CD8-positive, alpha-beta memory T cell (primary cell): ENCODE measurements around the gene KCTD11. TPM values are rescaled to one million over a fixed set of nuclear protein-coding genes. Genes with fewer than 3 reads are reported as not detected.
A peak's percentile ranks its signal among the peaks of the same experiment; 100 is the strongest.
"Not testable (repeated sequence)": the region's sequence is repeated elsewhere in the genome, so short reads cannot be mapped to it uniquely, and the experiment has no call there.

Source experiments
- CTCF ChIA-PET: fragments of 350-600 bp; sonication (Branson Sonifier 250); formaldehyde crosslinking; loops from one replicate; lab custom pipeline; 2021; ENCODE audit warnings: antibody characterized with exemption; lab: Charles Lee
- POLR2A ChIA-PET: fragments of 350-600 bp; sonication (Branson Sonifier 250); formaldehyde crosslinking; loops from one replicate; lab custom pipeline; 2021; ENCODE audit warnings: antibody characterized with exemption; lab: Charles Lee
- DNase-seq, 5 donors: peaks; one replicate each; pipeline versions ENCODE4 v3.0.0 to v3.0.0-alpha.2; 2020 to 2022; ENCODE audit warnings: mixed read lengths in 1 of 5
- H3K27ac ChIP-seq: one replicate; pipeline ENCODE4 v1.7.0; 2013; ENCODE audit warnings: low read depth, mild to moderate bottlenecking, low read length, moderate library complexity
- H3K27me3 ChIP-seq: 2 replicates; pipeline ENCODE4 v1.7.0; 2013; ENCODE audit warnings: low read length, mild to moderate bottlenecking; ENCODE audit not compliant: insufficient read depth, poor library complexity, severe bottlenecking
- H3K36me3 ChIP-seq: 2 replicates; pipeline ENCODE4 v1.7.0; 2013; ENCODE audit warnings: mild to moderate bottlenecking, low read length, moderate library complexity; ENCODE audit not compliant: insufficient read depth
- H3K4me1 ChIP-seq: 2 replicates; pipeline ENCODE4 v1.7.0; 2013; ENCODE audit warnings: mild to moderate bottlenecking, low read length, moderate library complexity; ENCODE audit not compliant: insufficient read depth
- H3K4me3 ChIP-seq: 2 replicates; pipeline ENCODE4 v1.7.0; 2013; ENCODE audit warnings: mild to moderate bottlenecking, low read length
- H3K9me3 ChIP-seq: 2 replicates; pipeline ENCODE4 v1.7.0; 2013; ENCODE audit warnings: mild to moderate bottlenecking, low read length
- H3K27ac Mint-ChIP-seq, 8 donors: one replicate each; pipeline ENCODE4 v1.8.0; 2020 to 2021; ENCODE audit warnings: mixed read lengths in 8 of 8, mild to moderate bottlenecking in 6 of 8, inconsistent platforms in 3 of 8, moderate library complexity in 3 of 8
- H3K27me3 Mint-ChIP-seq, 2 donors: one replicate each; pipeline ENCODE4 v1.8.0; 2020 to 2021; ENCODE audit warnings: mixed read lengths in 2 of 2, mild to moderate bottlenecking in 1 of 2, moderate library complexity in 1 of 2
- H3K36me3 Mint-ChIP-seq, 3 donors: one replicate each; pipeline ENCODE4 v1.8.0; 2020 to 2021; ENCODE audit warnings: mixed read lengths in 3 of 3, inconsistent platforms in 1 of 3, mild to moderate bottlenecking in 1 of 3
- H3K4me1 Mint-ChIP-seq, 3 donors: one replicate each; pipeline ENCODE4 v1.8.0; 2020 to 2021; ENCODE audit warnings: mixed read lengths in 3 of 3, inconsistent platforms in 1 of 3, mild to moderate bottlenecking in 1 of 3
- H3K4me3 Mint-ChIP-seq, 7 donors: one replicate each; pipeline ENCODE4 v1.8.0; 2020 to 2021; ENCODE audit warnings: mixed read lengths in 7 of 7, mild to moderate bottlenecking in 6 of 7, moderate library complexity in 4 of 7, inconsistent platforms in 2 of 7
- H3K9me3 Mint-ChIP-seq, 5 donors: one replicate each; pipeline ENCODE4 v1.8.0; 2020 to 2022; ENCODE audit warnings: mixed read lengths in 5 of 5, mild to moderate bottlenecking in 3 of 5, moderate library complexity in 2 of 5, inconsistent platforms in 1 of 5
- polyA plus RNA-seq: library from polyadenylated mRNA; unstranded; fragments of 300-500 nt; fragmentation: Illumina TruSeq; gene quantifications from one replicate; pipeline ENCODE4 v1.2.3, GENCODE V29; 2021
- total RNA-seq, 2 experiments: library from RNA; stranded (reverse); gene quantifications; one replicate each; pipeline ENCODE4 v1.2.3, GENCODE V29; 2021

The KCTD11 gene
- total and polyA plus RNA-seq, 3 experiments from 2014 or later, result 1.9 to 5.1 (median 4.6) TPM

DNA sequence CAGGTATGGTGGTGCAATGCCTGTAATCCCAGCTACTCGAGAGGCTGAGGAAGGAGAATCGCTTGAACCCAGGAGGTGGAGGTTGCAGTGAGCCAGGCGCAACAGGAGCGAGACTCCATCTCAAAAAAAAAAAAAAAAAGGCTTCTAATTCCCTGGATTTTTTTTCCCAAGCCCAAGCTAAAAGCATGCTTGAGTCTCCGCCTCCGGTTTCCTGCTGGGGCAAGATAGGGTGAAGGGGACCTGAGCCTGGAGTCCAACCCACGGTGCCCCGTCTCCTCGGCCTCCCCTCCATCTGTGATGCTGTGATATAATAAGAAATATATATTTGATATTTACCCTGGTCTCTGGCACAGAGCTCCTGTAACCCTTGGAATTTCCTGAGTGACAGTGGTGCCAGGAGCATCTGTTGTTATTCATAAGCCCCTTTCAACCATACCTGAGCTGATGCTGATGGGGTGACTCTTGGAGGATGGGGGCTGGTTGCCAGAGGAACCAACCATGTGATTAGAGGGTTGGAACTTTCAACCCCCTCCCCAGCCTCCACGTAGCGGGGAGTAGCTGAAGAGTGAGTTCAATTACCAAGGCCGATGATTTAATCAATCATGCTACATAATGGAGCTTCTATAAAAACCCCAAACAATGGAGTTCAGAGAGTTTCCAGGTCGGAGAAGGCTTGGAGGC is 16.1 kb downstream of the KCTD11 start:
- no peak overlapping the region for H3K27ac ChIP-seq
- ChIA-PET POLR2A (interaction anchor here (0.6 kb wide), 1 partner anchor 94 kb away, joined by 6 read pairs; no protein-coding TSS in a partner anchor), CTCF (interaction anchor here (1.9 kb wide), 1 partner anchor 16 kb away, joined by 5 read pairs; no protein-coding TSS in a partner anchor)
- H3K4me3 ChIP-seq, result no peak overlapping the region
- H3K4me3 Mint-ChIP-seq, result no peak overlapping the region
- no peaks in the 10 kb centered on the region for H3K9me3 ChIP-seq
- no peak for DNase-seq
- H3K4me1 ChIP-seq, result no peaks in the 10 kb centered on the region
- no peaks in the 10 kb centered on the region for H3K36me3 ChIP-seq
- peaks cover 0 to 2% of the 10 kb centered on the region in 2 donors for H3K27me3 Mint-ChIP-seq
- H3K4me1 Mint-ChIP-seq, result no peaks in the 10 kb centered on the region
- H3K27me3 ChIP-seq, result no peaks in the 10 kb centered on the region
- no peaks in the 10 kb centered on the region for H3K36me3 Mint-ChIP-seq
- no peaks in the 10 kb centered on the region for H3K9me3 Mint-ChIP-seq
- H3K27ac Mint-ChIP-seq, result no peak overlapping the region

DNA sequence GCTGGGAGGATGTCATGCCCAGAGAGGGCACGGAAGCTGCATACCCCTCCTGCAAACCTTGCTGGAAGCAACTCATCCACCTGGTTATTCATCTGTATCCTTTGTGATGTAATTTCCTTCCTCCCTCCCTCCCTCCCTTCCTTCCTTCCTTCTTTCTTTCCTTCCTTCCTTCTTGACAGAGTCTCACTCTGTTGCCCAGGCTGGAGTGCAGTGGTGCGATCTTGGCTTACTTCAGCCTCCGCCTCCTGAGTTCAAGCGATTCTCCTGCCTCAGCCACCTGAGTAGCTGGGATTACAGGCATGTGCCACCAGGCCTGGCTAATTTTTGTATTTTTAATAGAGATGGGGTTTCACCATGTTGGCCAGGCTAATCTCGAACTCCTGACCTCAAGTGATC is 16.6 kb downstream of the KCTD11 start:
- H3K4me1 Mint-ChIP-seq, H3K36me3 ChIP-seq, H3K36me3 Mint-ChIP-seq, DNase-seq, H3K27ac Mint-ChIP-seq, H3K4me1 ChIP-seq, H3K27me3 Mint-ChIP-seq, H3K4me3 Mint-ChIP-seq, POLR2A ChIA-PET, H3K9me3 Mint-ChIP-seq, H3K9me3 ChIP-seq, H3K4me3 ChIP-seq, H3K27me3 ChIP-seq, H3K27ac ChIP-seq: not testable (repeated sequence)
- CTCF ChIA-PET, result interaction anchor here (1.9 to 2.1 kb wide), 2 partner anchors 13 to 15 kb away, joined by 5 to 7 read pairs; no protein-coding TSS in a partner anchor

DNA sequence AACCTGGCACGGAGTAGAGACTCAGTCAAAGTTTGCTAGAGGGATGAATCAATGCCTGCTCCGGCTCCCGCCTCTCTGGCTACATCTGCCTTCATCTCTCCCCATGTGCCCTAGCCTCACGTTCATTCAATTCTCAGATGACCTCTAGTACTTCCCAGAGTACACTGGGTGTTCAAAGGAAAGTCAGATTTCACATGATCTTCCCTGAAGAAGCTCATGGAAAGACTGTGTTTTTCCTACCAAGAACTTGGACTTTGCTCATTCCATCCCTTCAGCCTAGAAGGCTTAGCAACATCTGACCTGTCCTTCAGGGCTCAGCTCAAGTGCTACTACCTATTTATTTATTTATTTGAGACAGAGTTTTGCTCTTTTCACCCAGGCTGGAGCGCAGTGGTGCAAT is 17.9 kb downstream of the KCTD11 start:
- POLR2A ChIA-PET, result no interaction called here
- H3K9me3 ChIP-seq, result no peaks in the 10 kb centered on the region
- H3K36me3 Mint-ChIP-seq, result no peaks in the 10 kb centered on the region
- H3K4me3 ChIP-seq, result no peak overlapping the region
- CTCF ChIA-PET, result interaction anchor here (2.1 to 3.1 kb wide), 2 partner anchors 14 to 67 kb away, joined by 7 to 14 read pairs; no protein-coding TSS in a partner anchor
- H3K4me1 ChIP-seq, result no peaks in the 10 kb centered on the region
- H3K27me3 Mint-ChIP-seq, result peaks cover 2 to 4% of the 10 kb centered on the region in 2 donors
- H3K9me3 Mint-ChIP-seq, result no peaks in the 10 kb centered on the region
- no peak for DNase-seq
- H3K36me3 ChIP-seq, result no peaks in the 10 kb centered on the region
- H3K4me1 Mint-ChIP-seq, result no peaks in the 10 kb centered on the region
- no peaks in the 10 kb centered on the region for H3K27me3 ChIP-seq
- no peak overlapping the region for H3K4me3 Mint-ChIP-seq
- H3K27ac Mint-ChIP-seq, result no peak overlapping the region
- H3K27ac ChIP-seq, result no peak overlapping the region

DNA sequence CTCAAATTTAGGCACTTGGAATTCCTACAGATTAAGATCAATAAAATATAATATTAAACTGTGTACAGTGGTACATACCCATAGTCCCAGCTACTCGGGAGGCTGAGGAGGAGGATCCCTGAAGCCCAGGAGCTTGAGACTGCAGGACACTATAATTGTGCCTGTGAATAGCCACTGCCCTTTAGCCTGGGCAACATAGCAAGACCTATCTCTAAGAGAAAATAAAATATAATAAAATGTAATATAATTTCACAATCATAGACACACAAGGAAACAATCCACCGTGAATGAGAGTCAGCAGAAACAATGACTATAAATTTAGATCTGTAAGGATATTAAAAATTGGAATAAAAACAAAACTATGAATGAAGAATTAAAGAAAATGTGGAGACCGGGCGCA is 18.9 kb downstream of the KCTD11 start:
- Histone ChIP-seq H3K36me3 (no peaks in the 10 kb centered on the region), H3K9me3 (no peaks in the 10 kb centered on the region)
- POLR2A ChIA-PET, result interaction anchor here (0.7 kb wide), 1 partner anchor 181 kb away, joined by 3 read pairs; no protein-coding TSS in a partner anchor

DNA sequence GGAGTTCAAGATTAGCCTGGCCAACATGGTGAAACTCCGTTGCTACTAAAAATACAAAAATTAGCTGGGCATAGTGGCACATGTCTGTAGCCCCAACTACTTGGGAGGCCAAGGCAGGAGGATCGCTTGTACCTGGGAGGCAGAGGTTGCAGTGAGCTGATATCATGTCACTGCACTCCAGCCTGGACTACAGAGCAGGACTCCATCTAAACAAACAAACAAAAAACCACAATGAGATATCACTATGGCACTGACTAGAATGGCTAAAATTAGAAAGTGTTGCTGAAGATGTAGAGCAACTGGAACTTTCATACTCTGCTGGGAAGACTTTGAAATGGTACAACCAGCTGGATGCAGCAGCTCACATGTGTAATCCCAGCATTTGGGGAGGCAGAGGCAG is 22.4 kb downstream of the KCTD11 start:
- ChIA-PET POLR2A (no interaction called here), CTCF (interaction anchor here (0.7 kb wide), 1 partner anchor 9 kb away, joined by 3 read pairs; no protein-coding TSS in a partner anchor)
- no peak for DNase-seq
- no peaks in the 10 kb centered on the region for H3K27me3 ChIP-seq
- H3K36me3 Mint-ChIP-seq, result peaks cover 0 to 4% (median 0%) of the 10 kb centered on the region in 3 donors
- H3K27ac ChIP-seq, result no peak overlapping the region
- H3K4me3 Mint-ChIP-seq, result no peak overlapping the region
- H3K4me1 Mint-ChIP-seq, result no peaks in the 10 kb centered on the region
- no peak overlapping the region for H3K27ac Mint-ChIP-seq
- H3K36me3 ChIP-seq, result no peaks in the 10 kb centered on the region
- H3K9me3 Mint-ChIP-seq, result peaks cover 0 to 5% (median 2%) of the 10 kb centered on the region in 5 donors
- no peaks in the 10 kb centered on the region for H3K9me3 ChIP-seq
- peaks cover 9 to 21% of the 10 kb centered on the region in 2 donors for H3K27me3 Mint-ChIP-seq
- H3K4me3 ChIP-seq, result no peak overlapping the region
- no peaks in the 10 kb centered on the region for H3K4me1 ChIP-seq

More for the DNA sequence above, 18.9 kb downstream of the KCTD11 start:
- no peaks in the 10 kb centered on the region for H3K4me1 ChIP-seq
- Mint-ChIP-seq H3K4me1 (no peaks in the 10 kb centered on the region), H3K27me3 (peaks cover 2 to 4% of the 10 kb centered on the region in 2 donors), H3K4me3 (no peak overlapping the region), H3K27ac (no peak overlapping the region), H3K9me3 (no peaks in the 10 kb centered on the region), H3K36me3 (no peaks in the 10 kb centered on the region)
- H3K4me3 ChIP-seq, result no peak overlapping the region
- DNase-seq, result no peak
- CTCF ChIA-PET, result interaction anchor here (2.1 to 3.1 kb wide), 2 partner anchors 15 to 66 kb away, joined by 7 to 14 read pairs; no protein-coding TSS in a partner anchor
- no peaks in the 10 kb centered on the region for H3K27me3 ChIP-seq
- no peak overlapping the region for H3K27ac ChIP-seq

DNA sequence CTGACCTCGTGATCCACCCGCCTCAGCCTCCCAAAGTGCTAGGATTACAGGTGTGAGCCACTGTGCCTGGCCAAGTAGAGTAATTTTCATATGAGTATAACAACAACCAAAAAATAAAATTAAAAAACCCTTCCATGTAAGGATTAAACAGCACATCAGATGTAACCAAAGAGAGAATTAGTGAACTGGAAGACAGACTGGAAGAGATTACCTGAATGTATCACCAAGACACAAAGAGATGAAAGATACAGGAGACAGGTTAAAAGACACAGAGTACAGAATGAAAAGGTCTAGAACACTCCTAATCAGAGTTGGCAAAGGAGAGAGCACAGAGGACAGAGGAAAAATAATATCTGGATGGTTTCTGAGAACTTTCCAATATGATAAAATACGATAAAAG is 27.2 kb downstream of the KCTD11 start:
- peaks cover 25 to 50% of the 10 kb centered on the region in 2 donors for H3K27me3 Mint-ChIP-seq
- no peak overlapping the region for H3K4me3 Mint-ChIP-seq
- CTCF ChIA-PET, result no interaction called here
- peaks cover 6 to 9% (median 8%) of the 10 kb centered on the region in 3 donors for H3K4me1 Mint-ChIP-seq
- H3K36me3 Mint-ChIP-seq, result peaks cover 0 to 6% (median 0%) of the 10 kb centered on the region in 3 donors
- Histone ChIP-seq H3K27me3 (peaks cover 16% of the 10 kb centered on the region), H3K4me3 (no peak overlapping the region), H3K36me3 (no peaks in the 10 kb centered on the region), H3K27ac (no peak overlapping the region), H3K4me1 (peaks cover 8% of the 10 kb centered on the region), H3K9me3 (no peaks in the 10 kb centered on the region)
- no peak overlapping the region for H3K27ac Mint-ChIP-seq
- H3K9me3 Mint-ChIP-seq, result peaks cover 0 to 5% (median 2%) of the 10 kb centered on the region in 5 donors
- POLR2A ChIA-PET, result no interaction called here
- DNase-seq, result no peak

DNA sequence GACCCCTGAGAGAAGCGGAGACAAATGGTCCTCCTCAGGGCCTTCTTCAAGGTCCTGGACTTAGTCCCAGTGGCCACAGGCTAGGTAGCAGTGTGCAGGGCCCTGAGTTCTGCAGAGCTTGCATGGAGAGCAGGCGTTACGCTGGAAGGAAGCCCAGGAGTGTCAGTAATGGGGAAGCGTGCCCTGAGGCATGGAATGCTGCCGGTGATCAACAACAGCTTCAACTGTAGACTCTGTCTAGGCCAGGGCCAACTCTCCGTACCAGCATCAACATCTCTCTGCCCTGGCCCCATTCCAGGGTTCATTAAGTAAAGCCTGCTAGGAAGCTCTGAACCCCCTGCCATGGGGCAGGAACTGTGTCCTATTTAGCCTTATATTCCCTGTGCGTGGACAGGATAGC is 28.4 kb downstream of the KCTD11 start:
- DNase-seq, result no peak
- Histone ChIP-seq H3K27ac (no peak overlapping the region), H3K27me3 (peaks cover 16% of the 10 kb centered on the region), H3K36me3 (no peaks in the 10 kb centered on the region), H3K9me3 (no peaks in the 10 kb centered on the region), H3K4me3 (no peak overlapping the region), H3K4me1 (peaks cover 13% of the 10 kb centered on the region)
- peaks cover 0 to 5% (median 2%) of the 10 kb centered on the region in 5 donors for H3K9me3 Mint-ChIP-seq
- peaks cover 0 to 6% (median 0%) of the 10 kb centered on the region in 3 donors for H3K36me3 Mint-ChIP-seq
- CTCF ChIA-PET, result no interaction called here
- H3K27ac Mint-ChIP-seq, result peak overlapping the region in 1 of 8 donors; percentile 20
- peaks cover 25 to 46% of the 10 kb centered on the region in 2 donors for H3K27me3 Mint-ChIP-seq
- POLR2A ChIA-PET, result no interaction called here
- H3K4me1 Mint-ChIP-seq, result peaks cover 12 to 16% (median 15%) of the 10 kb centered on the region in 3 donors
- no peak overlapping the region for H3K4me3 Mint-ChIP-seq
